ENCODE data around the gene TBC1D22B. TPM values are rescaled to one million over a fixed set of nuclear protein-coding genes. Genes with fewer than 3 reads are reported as not detected.
A peak's percentile ranks its signal among the peaks of the same experiment; 100 is the strongest.

Gene TBC1D22B
- total and polyA plus RNA-seq, 2 donors (not counting 3 experiments of a cell fraction or from before 2014, with no cell fraction given): 13.1 to 13.6 TPM

DNA sequence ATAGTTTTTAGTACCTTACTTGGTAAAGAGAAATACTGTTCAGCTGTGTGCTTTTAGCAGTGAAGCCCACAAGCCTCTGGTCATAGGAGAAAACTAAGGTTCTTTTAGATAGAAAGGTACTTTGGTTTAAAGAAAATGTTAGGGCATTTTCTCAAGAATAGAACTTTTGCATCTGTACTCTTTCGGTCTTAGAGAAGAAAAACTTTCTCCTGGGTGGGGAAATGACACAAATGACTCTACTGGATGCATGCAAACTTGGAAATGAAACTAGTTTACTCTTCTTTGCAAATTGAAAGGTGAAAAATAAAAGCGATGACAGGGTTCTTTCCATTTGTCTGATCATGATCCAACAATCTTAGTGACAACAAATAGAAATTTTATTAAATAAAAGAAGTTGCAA, 2.5 kb downstream of the TBC1D22B start:
- intact Hi-C loops (cut with micrococcal nuclease): no loop called here

More for the DNA sequence above, 2.5 kb downstream of the TBC1D22B start:
- H4K20me1 ChIP-seq (replicated peaks; ENCODE audit: control insufficient read depth, extremely low read depth, insufficient read depth, low read length): no peaks in the 10 kb centered on the region
- peaks cover 54% of the 10 kb centered on the region for H3K79me2 ChIP-seq (ENCODE audit: control insufficient read depth, insufficient read depth, low read length)
- H3K9me3 ChIP-seq (replicated peaks; ENCODE audit: control insufficient read depth, insufficient read depth, low read length): no peaks in the 10 kb centered on the region
- ChIA-PET POLR2A (no interaction called here), CTCF (interaction anchor here (1.5 kb wide), 1 partner anchor 50 kb away, joined by 6 read pairs; no protein-coding TSS in a partner anchor)
- DNase-seq (ENCODE audit: low read depth, low spot score) (no peak), FAIRE-seq (peak; percentile 76)
- peaks cover 22% of the 10 kb centered on the region for H3K4me1 ChIP-seq (ENCODE audit: control insufficient read depth, extremely low read depth, insufficient read depth, low read length)
- no peak overlapping the region for H2AFZ ChIP-seq (ENCODE audit: low read depth, low read length)
- H3K9me1 ChIP-seq (replicated peaks; ENCODE audit: control insufficient read depth, extremely low read depth, insufficient read depth, low read length): no peaks in the 10 kb centered on the region
- no peaks in the 10 kb centered on the region for H3K36me3 ChIP-seq (ENCODE audit: control insufficient read depth in 2 of 2, extremely low read depth in 1 of 2, insufficient read depth in 2 of 2, low read length in 2 of 2)
- dilution Hi-C loops (cut with MboI; ENCODE audit: extremely low pct_ligation_motif_present, low sequenced_read_pairs): no loop called here
- BruUV-seq (replicated peaks): no TSS peak
- peak overlapping the region in 1 of 3 experiments; percentile 80 for H3K4me3 ChIP-seq (replicated peaks in 1 of 3; ENCODE audit: insufficient read depth in 1 of 3, low read depth in 1 of 3, low read length in 3 of 3)
- H3K4me2 ChIP-seq (ENCODE audit: insufficient read depth, low read length): peak overlapping the region; percentile 92
- no peaks in the 10 kb centered on the region for H3K27me3 ChIP-seq (ENCODE audit: control insufficient read depth in 2 of 2, insufficient read depth in 2 of 2, low read length in 2 of 2)
- H3K27ac ChIP-seq (ENCODE audit: insufficient read depth, low read depth, low read length): peak overlapping the region; percentile 97
- H3K9ac ChIP-seq (replicated peaks; ENCODE audit: extremely low read depth, insufficient read depth, low read length): peak overlapping the region; percentile 99
- TF ChIP-seq GATA2 (IDR thresholded peaks at IDR 0.05; ENCODE audit: insufficient read depth, insufficient read length, low read depth, low read length) (no peak), EZH2 (IDR thresholded peaks at IDR 0.05; ENCODE audit: borderline replicate concordance, low read depth, low read length, severe bottlenecking) (no peak), JUN (IDR thresholded peaks at IDR 0.05; ENCODE audit: borderline replicate concordance, insufficient read depth, insufficient read length, low read depth) (no peak), POLR2AphosphoS5 (IDR thresholded peaks at IDR 0.05; ENCODE audit: insufficient read depth, low read depth, low read length) (no peak), FOS (IDR thresholded peaks at IDR 0.05; ENCODE audit: borderline replicate concordance, insufficient read depth, low read length) (no peak), POLR2A (IDR thresholded peaks at IDR 0.05; ENCODE audit: low read depth, low read length) (no peak), MYC (IDR thresholded peaks at IDR 0.05; ENCODE audit: low read depth, low read length) (no peak)
- TF ChIP-seq, protein P1, sequence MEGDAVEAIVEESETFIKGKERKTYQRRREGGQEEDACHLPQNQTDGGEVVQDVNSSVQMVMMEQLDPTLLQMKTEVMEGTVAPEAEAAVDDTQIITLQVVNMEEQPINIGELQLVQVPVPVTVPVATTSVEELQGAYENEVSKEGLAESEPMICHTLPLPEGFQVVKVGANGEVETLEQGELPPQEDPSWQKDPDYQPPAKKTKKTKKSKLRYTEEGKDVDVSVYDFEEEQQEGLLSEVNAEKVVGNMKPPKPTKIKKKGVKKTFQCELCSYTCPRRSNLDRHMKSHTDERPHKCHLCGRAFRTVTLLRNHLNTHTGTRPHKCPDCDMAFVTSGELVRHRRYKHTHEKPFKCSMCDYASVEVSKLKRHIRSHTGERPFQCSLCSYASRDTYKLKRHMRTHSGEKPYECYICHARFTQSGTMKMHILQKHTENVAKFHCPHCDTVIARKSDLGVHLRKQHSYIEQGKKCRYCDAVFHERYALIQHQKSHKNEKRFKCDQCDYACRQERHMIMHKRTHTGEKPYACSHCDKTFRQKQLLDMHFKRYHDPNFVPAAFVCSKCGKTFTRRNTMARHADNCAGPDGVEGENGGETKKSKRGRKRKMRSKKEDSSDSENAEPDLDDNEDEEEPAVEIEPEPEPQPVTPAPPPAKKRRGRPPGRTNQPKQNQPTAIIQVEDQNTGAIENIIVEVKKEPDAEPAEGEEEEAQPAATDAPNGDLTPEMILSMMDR (IDR thresholded peaks at IDR 0.05; ENCODE audit: extremely low read depth in 1 of 2, insufficient read depth in 1 of 2, low read depth in 1 of 2, low read length in 2 of 2): no peak
- TF ChIP-seq, protein P2, sequence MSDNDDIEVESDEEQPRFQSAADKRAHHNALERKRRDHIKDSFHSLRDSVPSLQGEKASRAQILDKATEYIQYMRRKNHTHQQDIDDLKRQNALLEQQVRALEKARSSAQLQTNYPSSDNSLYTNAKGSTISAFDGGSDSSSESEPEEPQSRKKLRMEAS (IDR thresholded peaks at IDR 0.05; ENCODE audit: insufficient read depth, insufficient read length): no peak

All from endothelial cell of umbilical vein (primary cell).